GM06990 (cell line): Measurements from ENCODE around the gene PHLPP1.

Source experiments
- DNase-seq: peaks from one replicate; pipeline ENCODE4 v3.0.0-alpha.2; 2011; ENCODE audit not compliant: insufficient read length; ENCODE audit errors: extremely low read depth
- H3K27me3 ChIP-seq: replicated peaks from 2 replicates; pipeline ENCODE4 v1.6.0; 2011; ENCODE audit warnings: low read length; ENCODE audit not compliant: control insufficient read depth, insufficient read depth
- H3K36me3 ChIP-seq: 2 replicates; pipeline ENCODE4 v1.5.1; 2011; ENCODE audit warnings: low read length; ENCODE audit not compliant: control insufficient read depth, insufficient read depth
- H3K4me3 ChIP-seq: replicated peaks from 2 replicates; pipeline ENCODE4 v1.5.1; 2011; ENCODE audit warnings: low read depth, mild to moderate bottlenecking, control low read depth, low read length
- CTCF ChIP-seq: IDR thresholded peaks from 2 replicates; pipeline ENCODE4 v1.5.1; 2011; ENCODE audit warnings: low read length, control low read depth, mild to moderate bottlenecking, inconsistent platforms; ENCODE audit not compliant: insufficient read depth, poor library complexity, severe bottlenecking

The PHLPP1 gene

GRCh38 chr18:62767836-62768557 lies 52.7 kb downstream of the PHLPP1 start:
- no peak for DNase-seq
- H3K27me3 ChIP-seq = no peaks in the 10 kb centered on the region
- no peaks in the 10 kb centered on the region for H3K36me3 ChIP-seq

GRCh38 chr18:62768558-62768943 lies 53.2 kb downstream of the PHLPP1 start:
- TF ChIP-seq CTCF = no peak
- Histone ChIP-seq H3K4me3 (no peak overlapping the region), H3K27me3 (no peaks in the 10 kb centered on the region)

More at GRCh38 chr18:62767836-62768557, 52.7 kb downstream of the PHLPP1 start:
- H3K4me3 ChIP-seq = no peak overlapping the region
- TF ChIP-seq CTCF = no peak

GRCh38 chr18:62769216-62769615 lies 53.9 kb downstream of the PHLPP1 start:
- Histone ChIP-seq H3K36me3 (no peaks in the 10 kb centered on the region), H3K27me3 (no peaks in the 10 kb centered on the region), H3K4me3 (no peak overlapping the region)
- DNase-seq = no peak
- no peak for TF ChIP-seq CTCF

More at GRCh38 chr18:62768558-62768943, 53.2 kb downstream of the PHLPP1 start:
- no peak for DNase-seq
- no peaks in the 10 kb centered on the region for H3K36me3 ChIP-seq

- no peak for DNase-seq
- Histone ChIP-seq H3K36me3 (no peaks in the 10 kb centered on the region), H3K4me3 (no peak overlapping the region), H3K27me3 (no peaks in the 10 kb centered on the region)
- TF ChIP-seq CTCF = no peak
Measured at GRCh38 chr18:62771494-62772270, 56.3 kb downstream of the PHLPP1 start.

- Histone ChIP-seq H3K27me3 (no peaks in the 10 kb centered on the region), H3K4me3 (no peak overlapping the region), H3K36me3 (no peaks in the 10 kb centered on the region)
- DNase-seq = no peak
- no peak for TF ChIP-seq CTCF
Measured at GRCh38 chr18:62772860-62773584, 57.7 kb downstream of the PHLPP1 start.
